HepG2 (cell line): ENCODE measurements around the gene TBC1D24. TPM values are rescaled to one million over a fixed set of nuclear protein-coding genes. Genes with fewer than 3 reads are reported as not detected.
A peak's percentile ranks its signal among the peaks of the same experiment; 100 is the strongest.

Experiments
- ARID2 ChIP-seq: sonication (generic); formaldehyde crosslinking; IDR thresholded peaks from 2 replicates; pipeline ENCODE4 v1.8.1; 2022; ENCODE audit warnings: mild to moderate bottlenecking, missing genetic modification reagents, borderline replicate concordance
- ARNT2 ChIP-seq: sonication (generic); formaldehyde crosslinking; IDR thresholded peaks from 2 replicates; pipeline ENCODE4 v1.8.0; 2022; ENCODE audit warnings: mild to moderate bottlenecking, low read depth, missing genetic modification reagents, moderate library complexity
- HCFC1 ChIP-seq: fragments of 150-350 bp; IDR thresholded peaks from 2 replicates; pipeline ENCODE4 v1.6.1; 2014; ENCODE audit warnings: low read depth, low read length
- HDAC2 ChIP-seq: sonication (generic); formaldehyde crosslinking; IDR thresholded peaks from 2 replicates; pipeline ENCODE4 v1.4.0; 2020; ENCODE audit warnings: missing genetic modification reagents
- KDM5A ChIP-seq: fragments of 200-600 bp; sonication (generic); IDR thresholded peaks from 2 replicates; pipeline ENCODE4 v1.7.0; 2018; ENCODE audit warnings: antibody characterized with exemption, mild to moderate bottlenecking, low read length, borderline replicate concordance
- POLR2A ChIP-seq, 2 experiments: IDR thresholded peaks; 2 replicates each; pipeline ENCODE4 v1.6.1; 2011; ENCODE audit warnings: low read depth in 2 of 2, low read length in 2 of 2, mild to moderate bottlenecking in 1 of 2, moderate library complexity in 1 of 2; ENCODE audit not compliant: insufficient read depth in 1 of 2
- SMC3 ChIP-seq: IDR thresholded peaks from 2 replicates; pipeline ENCODE4 v1.6.1; 2011; ENCODE audit warnings: low read length, improper control_type of control experiment
- SP1 ChIP-seq, 2 experiments: fragments of 450-650 bp in 1 of 2; sonication (generic) in 1 of 2; formaldehyde crosslinking in 1 of 2; IDR thresholded peaks; 2 replicates each; pipeline versions ENCODE4 v1.4.0 to v1.6.1; 2016 to 2020; ENCODE audit warnings: missing genetic modification reagents in 1 of 2
- ZNF350 ChIP-seq: sonication (generic); formaldehyde crosslinking; IDR thresholded peaks from 2 replicates; pipeline ENCODE4 v1.4.0; 2020; ENCODE audit warnings: mild to moderate bottlenecking, low read depth, missing genetic modification reagents, borderline replicate concordance
- ZNF749 ChIP-seq: sonication (generic); formaldehyde crosslinking; IDR thresholded peaks from 2 replicates; pipeline ENCODE4 v1.8.0; 2022; ENCODE audit warnings: mild to moderate bottlenecking, missing genetic modification reagents, moderate library complexity, borderline replicate concordance
- polyA plus RNA-seq, 8 experiments: library from polyadenylated mRNA; depleted of rRNA in 3 of 8; stranded (reverse) in 7 of 8; unstranded in 1 of 8; fragments of >200 nt; fragmentation: Illumina TruSeq in 4 of 8; extraction: Trizol in 4 of 8; gene quantifications; 2 replicates each; pipeline versions ENCODE4 v1.2.1 to v1.2.3, GENCODE V29; 2011 to 2016; ENCODE audit warnings: low read depth in 4 of 8, missing spikeins in 1 of 8, mixed read lengths in 1 of 8; ENCODE audit not compliant: insufficient read depth in 1 of 8
- total RNA-seq, 5 experiments: library from RNA; depleted of rRNA; stranded (reverse); fragments of >200 nt; fragmentation: Illumina TruSeq; extraction: Trizol; gene quantifications; 2 replicates each; pipeline ENCODE4 v1.2.3, GENCODE V29; 2016; ENCODE audit warnings: low read depth in 1 of 5
- TF ChIP-seq, protein P1 (sequence below): sonication (generic); formaldehyde crosslinking; IDR thresholded peaks from 2 replicates; pipeline ENCODE4 v1.4.0; 2020; ENCODE audit warnings: missing genetic modification reagents
- TF ChIP-seq, protein P2 (sequence below): sonication (generic); formaldehyde crosslinking; IDR thresholded peaks from 2 replicates; pipeline ENCODE4 v1.4.0; 2020; ENCODE audit warnings: missing genetic modification reagents
- TF ChIP-seq, protein P3 (sequence below): sonication (generic); formaldehyde crosslinking; IDR thresholded peaks from 2 replicates; pipeline ENCODE4 v1.4.0; 2020; ENCODE audit warnings: mild to moderate bottlenecking, missing genetic modification reagents
- TF ChIP-seq, protein P4 (sequence below): sonication (generic); formaldehyde crosslinking; IDR thresholded peaks from 2 replicates; pipeline ENCODE4 v1.5.0; 2020; ENCODE audit warnings: missing genetic modification reagents, mild to moderate bottlenecking, borderline replicate concordance
- TF ChIP-seq, protein P5 (sequence below): sonication (generic); formaldehyde crosslinking; conservative IDR thresholded peaks from 2 replicates; pipeline ENCODE4 v1.4.0; 2020; ENCODE audit warnings: mild to moderate bottlenecking, missing genetic modification reagents, moderate library complexity
- TF ChIP-seq, protein P6 (sequence below): IDR thresholded peaks from 2 replicates; pipeline ENCODE4 v1.6.1; 2016

Gene TBC1D24
- total and polyA plus RNA-seq, 2 of the 13 experiments (the other 11 are each of a cell fraction or from before 2014, with no cell fraction given), result 7.7 to 13.7 TPM

DNA sequence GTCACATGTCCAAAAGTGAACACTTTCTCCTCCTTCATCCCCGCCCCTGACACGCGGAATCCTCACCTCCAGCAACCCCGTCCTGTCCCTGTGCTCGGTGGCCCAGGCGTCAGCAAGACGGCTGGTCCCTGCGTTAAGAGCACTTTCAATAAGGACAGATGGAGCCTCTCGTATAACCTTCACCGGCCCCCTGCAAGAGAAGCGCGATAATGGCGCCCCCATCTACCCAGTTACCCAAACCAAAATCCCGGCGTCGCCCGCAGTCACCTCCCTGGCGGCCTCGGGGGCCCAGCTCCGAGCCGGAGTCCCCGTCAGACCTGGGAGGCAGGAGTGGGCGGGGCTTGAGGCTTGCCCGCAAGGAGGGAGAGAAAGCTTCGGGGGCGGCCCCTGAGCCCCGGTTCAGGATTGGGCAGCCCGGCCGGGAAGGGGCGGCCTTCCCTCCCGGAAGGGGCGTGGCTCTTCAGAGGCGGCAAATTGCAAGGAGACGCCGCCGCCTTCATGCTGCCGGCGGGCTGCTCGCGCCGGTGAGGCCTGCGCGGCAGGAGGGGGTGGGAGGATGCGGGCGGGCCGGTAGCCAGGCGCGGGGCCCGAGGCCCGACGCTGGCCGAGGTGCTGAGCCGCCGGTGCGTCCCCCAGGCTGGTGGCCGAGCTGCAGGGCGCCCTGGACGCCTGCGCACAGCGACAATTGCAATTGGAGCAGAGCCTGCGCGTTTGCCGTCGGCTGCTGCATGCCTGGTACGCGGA lies 15.1 kb upstream of the TBC1D24 start, which contains the start of gene TEDC2 (continued):
- TF ChIP-seq, protein P1, sequence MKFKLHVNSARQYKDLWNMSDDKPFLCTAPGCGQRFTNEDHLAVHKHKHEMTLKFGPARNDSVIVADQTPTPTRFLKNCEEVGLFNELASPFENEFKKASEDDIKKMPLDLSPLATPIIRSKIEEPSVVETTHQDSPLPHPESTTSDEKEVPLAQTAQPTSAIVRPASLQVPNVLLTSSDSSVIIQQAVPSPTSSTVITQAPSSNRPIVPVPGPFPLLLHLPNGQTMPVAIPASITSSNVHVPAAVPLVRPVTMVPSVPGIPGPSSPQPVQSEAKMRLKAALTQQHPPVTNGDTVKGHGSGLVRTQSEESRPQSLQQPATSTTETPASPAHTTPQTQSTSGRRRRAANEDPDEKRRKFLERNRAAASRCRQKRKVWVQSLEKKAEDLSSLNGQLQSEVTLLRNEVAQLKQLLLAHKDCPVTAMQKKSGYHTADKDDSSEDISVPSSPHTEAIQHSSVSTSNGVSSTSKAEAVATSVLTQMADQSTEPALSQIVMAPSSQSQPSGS (CRISPR knock-in tag), result 0 out of 2 replicates have a peak, but pooled peaks have one; percentile 17
- TF ChIP-seq, protein P2, sequence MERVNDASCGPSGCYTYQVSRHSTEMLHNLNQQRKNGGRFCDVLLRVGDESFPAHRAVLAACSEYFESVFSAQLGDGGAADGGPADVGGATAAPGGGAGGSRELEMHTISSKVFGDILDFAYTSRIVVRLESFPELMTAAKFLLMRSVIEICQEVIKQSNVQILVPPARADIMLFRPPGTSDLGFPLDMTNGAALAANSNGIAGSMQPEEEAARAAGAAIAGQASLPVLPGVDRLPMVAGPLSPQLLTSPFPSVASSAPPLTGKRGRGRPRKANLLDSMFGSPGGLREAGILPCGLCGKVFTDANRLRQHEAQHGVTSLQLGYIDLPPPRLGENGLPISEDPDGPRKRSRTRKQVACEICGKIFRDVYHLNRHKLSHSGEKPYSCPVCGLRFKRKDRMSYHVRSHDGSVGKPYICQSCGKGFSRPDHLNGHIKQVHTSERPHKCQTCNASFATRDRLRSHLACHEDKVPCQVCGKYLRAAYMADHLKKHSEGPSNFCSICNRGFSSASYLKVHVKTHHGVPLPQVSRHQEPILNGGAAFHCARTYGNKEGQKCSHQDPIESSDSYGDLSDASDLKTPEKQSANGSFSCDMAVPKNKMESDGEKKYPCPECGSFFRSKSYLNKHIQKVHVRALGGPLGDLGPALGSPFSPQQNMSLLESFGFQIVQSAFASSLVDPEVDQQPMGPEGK, result peak; percentile 35; the same call in 1 of the 2 replicates
- TF ChIP-seq HCFC1 (no peak), ZNF749 (CRISPR knock-in tag) (0 out of 2 replicates have a peak, but pooled peaks have one; percentile 81), KDM5A (peak; percentile 61; the same call in 1 of the 2 replicates), POLR2A (IDR thresholded peaks at IDR 0.05; ENCODE audit: insufficient read depth in 1 of 2, low read depth in 2 of 2, low read length in 2 of 2) (peak in 1 of 2 experiments; percentile 42; a peak in 3 of 4 replicates), ZNF350 (peak; percentile 42; the same call in 1 of the 2 replicates), ARNT2 (CRISPR knock-in tag) (peak; percentile 73), SMC3 (no peak), SP1 (IDR thresholded peaks at IDR 0.05) (no peak), SP1 (CRISPR knock-in tag; IDR thresholded peaks at IDR 0.05) (peak; percentile 93), HDAC2 (CRISPR knock-in tag) (no peak), ARID2 (CRISPR knock-in tag) (no peak)
- TF ChIP-seq, protein P3, sequence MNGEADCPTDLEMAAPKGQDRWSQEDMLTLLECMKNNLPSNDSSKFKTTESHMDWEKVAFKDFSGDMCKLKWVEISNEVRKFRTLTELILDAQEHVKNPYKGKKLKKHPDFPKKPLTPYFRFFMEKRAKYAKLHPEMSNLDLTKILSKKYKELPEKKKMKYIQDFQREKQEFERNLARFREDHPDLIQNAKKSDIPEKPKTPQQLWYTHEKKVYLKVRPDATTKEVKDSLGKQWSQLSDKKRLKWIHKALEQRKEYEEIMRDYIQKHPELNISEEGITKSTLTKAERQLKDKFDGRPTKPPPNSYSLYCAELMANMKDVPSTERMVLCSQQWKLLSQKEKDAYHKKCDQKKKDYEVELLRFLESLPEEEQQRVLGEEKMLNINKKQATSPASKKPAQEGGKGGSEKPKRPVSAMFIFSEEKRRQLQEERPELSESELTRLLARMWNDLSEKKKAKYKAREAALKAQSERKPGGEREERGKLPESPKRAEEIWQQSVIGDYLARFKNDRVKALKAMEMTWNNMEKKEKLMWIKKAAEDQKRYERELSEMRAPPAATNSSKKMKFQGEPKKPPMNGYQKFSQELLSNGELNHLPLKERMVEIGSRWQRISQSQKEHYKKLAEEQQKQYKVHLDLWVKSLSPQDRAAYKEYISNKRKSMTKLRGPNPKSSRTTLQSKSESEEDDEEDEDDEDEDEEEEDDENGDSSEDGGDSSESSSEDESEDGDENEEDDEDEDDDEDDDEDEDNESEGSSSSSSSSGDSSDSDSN (CRISPR knock-in tag), result 0 out of 2 replicates have a peak, but pooled peaks have one; percentile 55
- TF ChIP-seq, protein P4, sequence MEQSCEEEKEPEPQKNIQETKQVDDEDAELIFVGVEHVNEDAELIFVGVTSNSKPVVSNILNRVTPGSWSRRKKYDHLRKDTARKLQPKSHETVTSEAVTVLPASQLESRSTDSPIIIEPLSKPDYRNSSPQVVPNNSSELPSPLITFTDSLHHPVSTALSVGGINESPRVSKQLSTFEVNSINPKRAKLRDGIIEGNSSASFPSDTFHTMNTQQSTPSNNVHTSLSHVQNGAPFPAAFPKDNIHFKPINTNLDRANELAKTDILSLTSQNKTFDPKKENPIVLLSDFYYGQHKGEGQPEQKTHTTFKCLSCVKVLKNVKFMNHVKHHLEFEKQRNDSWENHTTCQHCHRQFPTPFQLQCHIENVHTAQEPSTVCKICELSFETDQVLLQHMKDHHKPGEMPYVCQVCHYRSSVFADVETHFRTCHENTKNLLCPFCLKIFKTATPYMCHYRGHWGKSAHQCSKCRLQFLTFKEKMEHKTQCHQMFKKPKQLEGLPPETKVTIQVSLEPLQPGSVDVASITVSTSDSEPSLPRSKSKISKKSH (CRISPR knock-in tag), result no peak
- TF ChIP-seq, protein P5, sequence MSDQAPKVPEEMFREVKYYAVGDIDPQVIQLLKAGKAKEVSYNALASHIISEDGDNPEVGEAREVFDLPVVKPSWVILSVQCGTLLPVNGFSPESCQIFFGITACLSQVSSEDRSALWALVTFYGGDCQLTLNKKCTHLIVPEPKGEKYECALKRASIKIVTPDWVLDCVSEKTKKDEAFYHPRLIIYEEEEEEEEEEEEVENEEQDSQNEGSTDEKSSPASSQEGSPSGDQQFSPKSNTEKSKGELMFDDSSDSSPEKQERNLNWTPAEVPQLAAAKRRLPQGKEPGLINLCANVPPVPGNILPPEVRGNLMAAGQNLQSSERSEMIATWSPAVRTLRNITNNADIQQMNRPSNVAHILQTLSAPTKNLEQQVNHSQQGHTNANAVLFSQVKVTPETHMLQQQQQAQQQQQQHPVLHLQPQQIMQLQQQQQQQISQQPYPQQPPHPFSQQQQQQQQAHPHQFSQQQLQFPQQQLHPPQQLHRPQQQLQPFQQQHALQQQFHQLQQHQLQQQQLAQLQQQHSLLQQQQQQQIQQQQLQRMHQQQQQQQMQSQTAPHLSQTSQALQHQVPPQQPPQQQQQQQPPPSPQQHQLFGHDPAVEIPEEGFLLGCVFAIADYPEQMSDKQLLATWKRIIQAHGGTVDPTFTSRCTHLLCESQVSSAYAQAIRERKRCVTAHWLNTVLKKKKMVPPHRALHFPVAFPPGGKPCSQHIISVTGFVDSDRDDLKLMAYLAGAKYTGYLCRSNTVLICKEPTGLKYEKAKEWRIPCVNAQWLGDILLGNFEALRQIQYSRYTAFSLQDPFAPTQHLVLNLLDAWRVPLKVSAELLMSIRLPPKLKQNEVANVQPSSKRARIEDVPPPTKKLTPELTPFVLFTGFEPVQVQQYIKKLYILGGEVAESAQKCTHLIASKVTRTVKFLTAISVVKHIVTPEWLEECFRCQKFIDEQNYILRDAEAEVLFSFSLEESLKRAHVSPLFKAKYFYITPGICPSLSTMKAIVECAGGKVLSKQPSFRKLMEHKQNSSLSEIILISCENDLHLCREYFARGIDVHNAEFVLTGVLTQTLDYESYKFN, result peak; percentile 15; the same call in 1 of the 2 replicates
- TF ChIP-seq, protein P6, sequence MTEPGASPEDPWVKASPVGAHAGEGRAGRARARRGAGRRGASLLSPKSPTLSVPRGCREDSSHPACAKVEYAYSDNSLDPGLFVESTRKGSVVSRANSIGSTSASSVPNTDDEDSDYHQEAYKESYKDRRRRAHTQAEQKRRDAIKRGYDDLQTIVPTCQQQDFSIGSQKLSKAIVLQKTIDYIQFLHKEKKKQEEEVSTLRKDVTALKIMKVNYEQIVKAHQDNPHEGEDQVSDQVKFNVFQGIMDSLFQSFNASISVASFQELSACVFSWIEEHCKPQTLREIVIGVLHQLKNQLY (CRISPR knock-in tag), result peak; percentile 22; the same call in 1 of the 2 replicates
